Superior temporal gyrus (tissue), 1 donor: ENCODE results near the gene CNPPD1.

ENCODE experiments used
- DNase-seq: peaks from one replicate; pipeline ENCODE4 v3.0.0-alpha.2; 2016; ENCODE audit errors: extremely low spot score

CNPPD1 gene

DNA sequence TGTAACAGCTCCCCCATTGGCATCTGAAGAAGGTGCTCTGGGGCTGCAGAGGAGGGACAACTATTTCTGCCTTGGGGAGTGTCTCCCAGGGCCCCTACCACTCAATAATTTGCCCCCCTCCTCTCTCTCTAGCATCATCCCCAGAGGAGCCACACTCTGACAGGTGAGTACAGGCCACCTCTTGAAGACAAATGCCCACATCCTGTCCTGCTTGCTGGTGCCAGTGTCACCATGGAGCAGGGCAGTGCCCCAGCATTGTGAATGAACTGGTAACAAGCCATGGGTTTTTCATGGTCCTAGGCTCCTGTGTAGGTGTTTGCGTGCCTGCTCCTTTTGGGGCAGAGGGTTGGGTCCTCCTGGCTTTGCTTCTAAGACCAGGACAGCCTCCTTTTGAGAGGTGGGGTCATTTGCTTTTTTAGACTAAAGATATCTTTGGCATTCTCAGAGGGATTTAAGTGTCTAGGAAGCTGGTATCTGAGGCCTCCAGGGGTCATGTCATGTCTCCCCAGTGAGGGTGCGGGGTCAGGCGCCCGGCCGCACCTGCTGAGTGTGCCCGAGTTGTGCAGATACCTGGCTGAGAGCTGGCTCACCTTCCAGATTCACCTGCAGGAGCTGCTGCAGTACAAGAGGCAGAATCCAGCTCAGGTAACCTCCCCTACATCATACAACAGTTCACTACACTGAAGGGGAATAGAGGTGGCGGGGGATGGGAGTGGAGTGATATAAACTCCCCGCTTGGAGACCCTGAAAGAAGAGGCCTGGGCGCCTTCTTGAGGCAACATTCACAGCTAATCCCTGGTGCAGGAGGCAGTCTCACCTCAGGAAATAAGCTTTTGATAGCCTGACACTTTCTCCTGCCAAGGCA is 3.1 kb upstream of the CNPPD1 start:
- DNase-seq: no peak

DNA sequence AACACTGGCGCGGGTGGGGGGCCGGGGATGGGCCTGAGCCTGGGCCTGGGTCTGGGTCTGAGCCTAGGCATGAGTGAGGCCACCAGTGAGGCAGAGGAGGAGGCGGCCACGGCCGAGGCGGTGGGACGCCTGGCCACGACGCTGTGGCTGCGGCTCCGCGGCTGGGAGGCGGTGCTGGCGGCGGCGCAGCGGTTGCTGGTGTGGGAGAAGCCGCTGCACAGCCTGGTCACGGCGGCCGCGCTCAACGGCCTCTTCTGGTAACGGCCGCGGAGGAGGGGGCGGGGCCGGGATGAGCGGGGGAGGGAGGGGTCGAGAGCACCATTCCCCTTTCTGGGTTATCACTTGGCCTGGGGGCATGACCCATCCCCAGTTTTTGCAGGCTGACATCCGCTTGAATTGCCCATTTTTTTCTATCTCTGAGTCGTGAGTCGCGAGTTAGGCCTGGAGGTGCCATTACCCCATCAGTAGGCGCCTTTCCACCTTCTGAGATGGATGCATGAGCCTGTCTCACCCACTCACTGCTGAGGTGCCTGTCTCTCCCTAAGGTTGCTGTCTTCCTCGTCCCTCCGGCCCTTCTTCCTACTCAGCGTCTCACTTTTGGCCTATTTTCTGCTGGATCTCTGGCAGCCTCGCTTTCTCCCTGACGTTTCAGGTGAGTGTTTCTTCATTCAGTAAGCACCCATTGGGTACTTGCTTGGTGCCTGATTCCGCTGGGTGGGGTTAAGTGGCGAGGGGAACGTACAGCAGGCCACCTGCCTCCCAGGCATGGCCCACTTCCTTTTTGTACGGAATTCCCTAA is 1.9 kb upstream of the CNPPD1 start:
- DNase-seq: no peak

GRCh38 chr2:219177552-219178376 is 1.0 kb upstream of the CNPPD1 start, which contains the start of gene RETREG2:
TSS of gene RETREG2 (plus strand) at chr2:219178275. CDS start at chr2:219178353, 78 bp downstream.
- peak; percentile 86 for DNase-seq

DNA sequence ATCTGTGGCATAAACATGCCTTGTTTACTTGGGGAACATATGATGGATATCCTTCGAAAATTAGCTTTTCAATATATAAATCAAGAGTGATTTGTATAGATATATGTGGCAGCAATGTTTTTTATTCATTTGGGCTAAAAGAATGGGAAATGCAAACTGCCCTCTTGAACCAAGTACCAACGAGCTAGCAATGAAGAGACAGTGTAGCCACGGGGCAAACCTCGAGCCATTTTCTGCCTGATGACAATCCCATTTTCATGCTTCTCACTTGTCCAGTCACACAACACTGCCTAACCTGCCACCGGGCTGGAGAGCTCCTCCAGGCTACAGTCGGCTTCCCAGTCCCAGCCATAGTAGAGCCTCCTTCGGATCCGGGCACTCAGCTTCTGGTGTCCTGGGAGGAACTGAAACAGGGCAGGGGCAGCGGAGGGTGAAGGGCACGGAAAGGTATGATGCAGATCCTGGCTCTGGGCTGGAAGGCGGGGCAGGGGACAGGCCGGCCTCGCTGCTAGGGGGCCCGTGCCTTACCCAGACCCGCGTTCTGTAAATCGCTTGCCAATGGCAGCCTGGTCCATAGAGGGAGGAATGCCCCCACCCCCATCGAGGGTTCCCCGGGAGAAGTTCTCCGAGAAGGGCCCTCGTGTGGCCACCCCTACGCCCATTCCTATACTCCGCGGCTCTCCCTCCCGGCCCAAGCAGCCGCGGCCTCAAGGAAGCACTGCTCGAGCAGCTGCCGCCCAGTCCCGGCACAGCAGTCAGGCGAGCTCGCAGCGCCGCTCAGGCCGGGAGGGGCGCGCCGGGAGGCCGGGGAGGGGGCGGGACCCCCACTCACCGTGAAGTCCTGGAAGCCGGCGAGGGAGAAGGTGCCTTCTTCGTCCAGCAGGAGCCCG is 552 bp downstream of the CNPPD1 start:
- peak; percentile 40 for DNase-seq

- DNase-seq: no peak
Observed at GRCh38 chr2:219175486-219175885, 1.2 kb downstream of the CNPPD1 start.

- no peak for DNase-seq
Observed at GRCh38 chr2:219174801-219175200, 1.9 kb downstream of the CNPPD1 start.

DNA sequence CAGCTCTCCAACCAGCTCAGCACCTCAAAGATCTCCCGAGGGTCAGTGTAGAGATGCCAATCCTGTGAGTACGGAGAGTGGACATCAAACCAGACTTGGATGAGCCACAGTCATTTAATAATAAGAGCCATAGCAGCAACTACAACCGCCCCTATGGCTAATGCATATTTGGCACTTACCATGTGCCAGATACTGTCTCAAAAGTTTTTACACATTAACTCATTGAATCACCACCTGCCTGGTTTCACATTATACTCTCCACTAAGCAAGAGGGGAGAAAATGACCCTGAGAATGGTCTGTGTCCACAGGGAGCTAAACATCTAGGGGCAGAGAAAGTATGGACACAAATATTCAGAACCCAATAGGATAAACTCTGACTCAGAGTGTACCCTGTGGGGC is 2.6 kb downstream of the CNPPD1 start:
- DNase-seq: no peak

DNA sequence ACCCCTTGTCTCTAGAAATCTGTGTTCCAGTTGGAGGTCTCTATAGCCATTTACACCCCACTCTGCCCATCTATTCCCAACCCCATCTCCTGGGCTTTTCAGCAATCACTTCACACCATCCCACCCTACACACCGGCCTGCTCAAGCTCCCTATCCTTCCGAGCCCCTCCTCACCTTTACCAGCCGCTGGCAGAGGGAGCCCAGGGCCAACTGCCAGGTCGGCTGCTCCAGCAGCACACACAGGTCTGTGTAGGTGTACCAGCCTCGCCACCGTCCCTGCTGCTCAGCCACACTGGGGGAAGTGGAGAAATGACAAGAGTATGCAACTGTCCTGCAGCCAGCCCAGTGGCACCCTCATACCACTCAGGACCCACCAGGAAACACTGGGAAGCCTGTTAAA is 3.5 kb downstream of the CNPPD1 start:
- DNase-seq: no peak

- DNase-seq: no peak
Observed at GRCh38 chr2:219172231-219173154, 4.2 kb downstream of the CNPPD1 start.

DNA sequence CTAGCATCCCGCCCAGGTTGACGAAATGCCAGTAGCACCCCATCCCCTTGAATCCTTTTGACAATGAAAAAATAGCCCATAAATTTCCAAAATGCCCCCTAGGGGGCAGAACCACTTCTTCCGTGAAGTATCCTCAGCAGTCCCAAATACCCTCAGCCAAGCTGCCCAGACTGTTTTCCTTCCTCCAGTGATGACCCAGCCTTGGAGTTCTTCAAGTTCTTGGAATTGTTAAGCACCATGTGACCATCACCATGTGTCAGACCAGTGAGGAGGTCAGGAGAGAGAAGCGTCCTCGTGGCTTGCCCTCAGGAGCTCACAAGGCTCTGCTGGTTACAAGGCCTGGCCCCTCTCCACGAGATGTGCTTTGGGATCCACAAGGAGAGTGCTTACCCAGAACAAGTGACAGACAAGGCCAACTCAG is 5.5 kb downstream of the CNPPD1 start:
- peak; percentile 82 for DNase-seq

GRCh38 chr2:219169930-219170654 is 6.6 kb downstream of the CNPPD1 start, which contains the start of gene SLC23A3:
TSS of gene SLC23A3 (minus strand) at chr2:219170029. CDS start at chr2:219169984, 45 bp downstream.
- DNase-seq: no peak

DNA sequence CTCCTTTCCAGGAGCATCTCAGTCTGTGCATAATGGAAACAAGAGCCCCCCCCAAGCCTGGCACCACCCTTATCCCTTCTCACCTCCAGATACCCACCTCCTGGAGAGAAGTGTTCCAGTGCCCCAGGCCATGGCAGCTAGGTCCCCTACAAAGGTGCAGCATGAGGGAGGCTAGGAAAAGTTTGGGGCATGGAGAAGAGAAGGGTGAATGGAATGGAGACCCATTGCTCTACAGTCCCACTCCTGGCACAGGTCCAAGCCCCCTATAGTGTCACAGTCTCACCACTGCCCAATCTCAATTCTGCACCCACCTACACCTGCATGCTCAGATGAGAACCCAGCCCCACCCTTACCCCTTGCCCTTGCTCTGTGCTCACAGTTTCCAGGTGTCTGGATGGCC is 7.8 kb downstream of the CNPPD1 start:
- DNase-seq: no peak

GRCh38 chr2:219168526-219168925 is 8.2 kb downstream of the CNPPD1 start:
- no peak for DNase-seq

GRCh38 chr2:219167997-219168396 is 8.7 kb downstream of the CNPPD1 start:
- DNase-seq: no peak

GRCh38 chr2:219165058-219165911 is 11.4 kb downstream of the CNPPD1 start:
- DNase-seq: no peak

DNA sequence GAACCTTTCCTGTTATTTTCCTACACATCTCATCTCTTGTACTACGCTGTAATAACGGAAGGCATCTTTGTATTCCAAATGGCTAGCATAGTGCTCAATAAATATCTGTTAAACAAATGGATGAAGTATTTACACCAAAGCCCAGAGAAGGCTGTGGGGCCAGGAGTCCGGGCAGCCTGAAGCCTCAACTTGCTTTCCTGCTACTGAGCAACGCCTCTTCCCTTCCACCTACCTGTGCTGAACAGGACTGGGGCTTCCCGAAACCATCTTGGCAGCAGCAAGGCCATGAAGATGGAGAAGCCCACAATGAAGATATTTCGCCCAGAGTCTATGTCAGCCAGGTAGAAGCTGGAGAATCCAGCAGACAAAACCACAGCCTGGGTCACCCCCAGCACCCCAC is 13.6 kb downstream of the CNPPD1 start:
- no peak for DNase-seq

DNA sequence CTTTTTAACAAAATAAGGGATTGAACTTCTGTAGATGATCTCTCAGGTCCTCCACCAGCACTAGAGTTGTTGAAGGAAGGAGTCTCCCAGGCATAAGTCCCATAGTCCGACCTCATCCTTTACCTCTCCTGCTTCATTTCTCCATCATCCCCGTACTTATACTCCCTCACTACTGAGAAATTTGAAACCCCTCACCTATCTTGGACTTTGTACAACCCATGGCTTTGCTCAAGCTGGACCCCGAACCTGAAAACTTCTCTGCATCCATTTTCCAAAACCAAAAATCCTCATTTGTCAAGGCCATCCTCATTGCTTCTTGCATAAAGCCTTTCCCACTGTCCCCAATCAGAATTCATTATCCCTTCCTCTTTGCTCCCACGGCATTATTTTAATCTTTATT is 15.6 kb downstream of the CNPPD1 start:
- no peak for DNase-seq
